BJ (cell line): ENCODE data around the gene IBA57. TPM values are rescaled to one million over a fixed set of nuclear protein-coding genes. Genes with fewer than 3 reads are reported as not detected.
A peak's percentile ranks its signal among the peaks of the same experiment; 100 is the strongest.

Experiments used
- CTCF ChIA-PET: fragments of 350-600 bp; formaldehyde crosslinking; extraction: SDS; loops from one replicate; lab custom pipeline; 2021; ENCODE audit warnings: antibody characterized with exemption, inconsistent platforms; lab: Yijun Ruan, JAX
- POLR2A ChIA-PET: fragments of 300-600 bp; sonication (Branson Sonifier 250); formaldehyde crosslinking; extraction: SDS; loops from one replicate; lab custom pipeline; 2021; ENCODE audit warnings: antibody characterized with exemption; lab: Charles Lee
- DNase-seq: peaks from one replicate; pipeline ENCODE4 v3.0.0-alpha.2; 2011; ENCODE audit warnings: low read depth
- H3K27me3 ChIP-seq: 2 replicates; pipeline ENCODE4 v1.6.0; 2011; ENCODE audit warnings: low read length; ENCODE audit not compliant: control insufficient read depth, insufficient read depth
- H3K36me3 ChIP-seq: 2 replicates; pipeline ENCODE4 v1.5.1; 2011; ENCODE audit warnings: low read length; ENCODE audit not compliant: control insufficient read depth, insufficient read depth
- H3K4me3 ChIP-seq: 2 replicates; pipeline ENCODE4 v1.5.1; 2011; ENCODE audit warnings: low read depth, mild to moderate bottlenecking, control low read depth, low read length
- CTCF ChIP-seq: IDR thresholded peaks from 2 replicates; pipeline ENCODE4 v1.5.1; 2011; ENCODE audit warnings: low read depth, mild to moderate bottlenecking, control low read depth, inconsistent platforms, low read length, moderate library complexity; ENCODE audit not compliant: insufficient read depth
- polyA minus RNA-seq: library from RNA; depleted of rRNA, polyadenylated mRNA; stranded (reverse); fragments of >200 nt; gene quantifications from 2 replicates; pipeline ENCODE4 v1.2.3, GENCODE V29; 2011; rRNA and poly(A)+ RNA removed
- polyA plus RNA-seq: library from polyadenylated mRNA; depleted of rRNA; stranded (reverse); fragments of >200 nt; gene quantifications from 2 replicates; pipeline ENCODE4 v1.2.3, GENCODE V29; 2011; rRNA removed

Gene IBA57
- polyA plus RNA-seq, result 1.2 and 2.8 TPM in 2 replicates
- polyA minus RNA-seq, result 1.8 and 2.7 TPM in 2 replicates

GRCh38 chr1:228165372-228166169 is at the start of gene IBA57:
TSS of gene IBA57 (plus strand) at chr1:228165804. CDS start at chr1:228165817, 13 bp downstream.
- Histone ChIP-seq H3K36me3 (peaks cover 2% of the 10 kb centered on the region; the same call in 1 of the 2 replicates), H3K27me3 (no peaks in the 10 kb centered on the region), H3K4me3 (peak within 1 kb of the TSS; percentile 73)
- TF ChIP-seq CTCF, result peak; percentile 88
- ChIA-PET CTCF (interaction anchor here (0.6 to 4.5 kb wide), 25 partner anchors 8 to 684 kb away, joined by 3 to 27 read pairs (median 4); partner anchors contain the start of genes GJC2, GUK1 and MRPL55), POLR2A (interaction anchor here (0.5 to 0.7 kb wide), 3 partner anchors 23 to 293 kb away, joined by 3 to 14 read pairs (median 8); no protein-coding TSS in a partner anchor)
- DNase-seq, result peak; percentile 89

DNA sequence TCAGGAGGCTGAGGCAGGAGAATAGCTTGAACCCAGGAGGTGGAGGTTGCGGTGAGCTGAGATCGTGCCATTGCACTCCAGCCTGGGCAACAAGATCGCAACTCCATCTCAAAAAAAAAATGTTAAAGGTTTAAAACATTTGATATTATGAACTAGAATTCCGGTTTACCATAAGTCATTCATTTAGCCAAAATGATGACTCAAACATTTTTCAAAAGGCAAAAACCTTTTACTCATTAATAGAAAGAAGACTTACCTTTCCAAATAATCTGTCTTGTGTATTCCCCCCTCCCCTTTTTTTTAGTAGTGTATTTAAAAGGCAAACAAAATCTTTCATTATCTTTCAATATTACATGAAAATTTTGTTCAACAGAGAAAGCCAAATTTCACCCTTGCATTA is 48.3 kb upstream of the IBA57 start:
- ChIA-PET CTCF (no interaction called here), POLR2A (no interaction called here)
- DNase-seq, result no peak
- Histone ChIP-seq H3K36me3 (no peaks in the 10 kb centered on the region), H3K4me3 (no peak overlapping the region), H3K27me3 (no peaks in the 10 kb centered on the region)
- no peak for TF ChIP-seq CTCF

GRCh38 chr1:228118040-228118439 is 47.6 kb upstream of the IBA57 start:
- no peaks in the 10 kb centered on the region for H3K36me3 ChIP-seq
- no peaks in the 10 kb centered on the region for H3K27me3 ChIP-seq
- no peak for DNase-seq
- TF ChIP-seq CTCF, result no peak
- ChIA-PET CTCF (interaction anchor here (6.7 kb wide), 1 partner anchor 13 kb away, joined by 42 read pairs; no protein-coding TSS in a partner anchor), POLR2A (no interaction called here)
- no peak overlapping the region for H3K4me3 ChIP-seq

GRCh38 chr1:228120351-228120750 is 45.3 kb upstream of the IBA57 start:
- DNase-seq, result no peak
- no peak for TF ChIP-seq CTCF
- ChIA-PET CTCF (interaction anchor here (1.0 to 6.7 kb wide), 4 partner anchors 11 to 121 kb away, joined by 3 to 42 read pairs (median 4); no protein-coding TSS in a partner anchor), POLR2A (no interaction called here)
- H3K27me3 ChIP-seq, result peaks cover 3% of the 10 kb centered on the region; the same call in 1 of the 2 replicates
- H3K36me3 ChIP-seq, result no peaks in the 10 kb centered on the region
- H3K4me3 ChIP-seq, result no peak overlapping the region

- no peak overlapping the region for H3K4me3 ChIP-seq
- TF ChIP-seq CTCF, result no peak
- ChIA-PET POLR2A (no interaction called here), CTCF (interaction anchor here (0.6 to 6.7 kb wide), 4 partner anchors 10 to 235 kb away, joined by 3 to 42 read pairs (median 4); no protein-coding TSS in a partner anchor)
- peaks cover 3% of the 10 kb centered on the region; the same call in 1 of the 2 replicates for H3K27me3 ChIP-seq
- no peaks in the 10 kb centered on the region for H3K36me3 ChIP-seq
- no peak for DNase-seq
Observed at GRCh38 chr1:228120857-228121489, 44.6 kb upstream of the IBA57 start.
